A673 (cell line): Measurements from ENCODE around the gene RNF223. TPM values are rescaled to one million over a fixed set of nuclear protein-coding genes. Genes with fewer than 3 reads are reported as not detected.

Experiments
- BruUV-seq: library from RNA; stranded (reverse); fragments of 400-500 nt; replicated peaks from 2 replicates; lab custom pipeline; 2021; lab: Mats Ljungman, UMichigan
- CTCF ChIA-PET: fragments of 300-600 bp; sonication (Branson Sonifier 250); formaldehyde crosslinking; loops from one replicate; lab custom pipeline; 2022; ENCODE audit warnings: antibody characterized with exemption; lab: Charles Lee
- POLR2A ChIA-PET: fragments of 300-600 bp; sonication (Branson Sonifier 250); formaldehyde crosslinking; loops from one replicate; lab custom pipeline; 2022; ENCODE audit warnings: antibody characterized with exemption; ENCODE audit not compliant: low non-redundant PET; lab: Charles Lee
- DNase-seq: peaks from one replicate; pipeline ENCODE4 v3.0.0-alpha.2; 2015; ENCODE audit warnings: low spot score
- H3K27ac ChIP-seq: fragments of 200-600 bp; sonication (generic); 2 replicates; pipeline ENCODE4 v1.5.1; 2016; ENCODE audit warnings: mixed run types, low read depth, mild to moderate bottlenecking, mixed read lengths, antibody characterized with exemption, low read length; ENCODE audit not compliant: poor library complexity, severe bottlenecking
- H3K27me3 ChIP-seq: fragments of 200-600 bp; sonication (generic); replicated peaks from 2 replicates; pipeline ENCODE4 v1.6.1; 2017; ENCODE audit warnings: mixed run types, low read depth, mild to moderate bottlenecking, mixed read lengths, antibody characterized with exemption, low read length; ENCODE audit not compliant: insufficient read depth, poor library complexity
- H3K36me3 ChIP-seq: fragments of 200-600 bp; sonication (generic); 2 replicates; pipeline ENCODE4 v1.6.1; 2016; ENCODE audit warnings: mixed run types, mild to moderate bottlenecking, mixed read lengths, antibody characterized with exemption, low read length; ENCODE audit not compliant: insufficient read depth, poor library complexity, severe bottlenecking
- H3K4me1 ChIP-seq: fragments of 200-600 bp; sonication (generic); 2 replicates; pipeline ENCODE4 v1.6.1; 2017; ENCODE audit warnings: mixed run types, mild to moderate bottlenecking, mixed read lengths, antibody characterized with exemption, low read length; ENCODE audit not compliant: insufficient read depth, poor library complexity, severe bottlenecking
- H3K4me3 ChIP-seq: fragments of 200-600 bp; sonication (generic); 2 replicates; pipeline ENCODE4 v1.5.1; 2016; ENCODE audit warnings: low read depth, mixed run types, mild to moderate bottlenecking, mixed read lengths, low read length; ENCODE audit not compliant: poor library complexity, severe bottlenecking
- H3K9me3 ChIP-seq: fragments of 200-600 bp; sonication (generic); 2 replicates; pipeline ENCODE4 v1.6.1; 2016; ENCODE audit warnings: mixed run types, low read depth, mild to moderate bottlenecking, mixed read lengths, antibody characterized with exemption, low read length; ENCODE audit not compliant: poor library complexity, severe bottlenecking
- EZH2 ChIP-seq: fragments of 200-600 bp; sonication (generic); IDR thresholded peaks from 2 replicates; pipeline ENCODE4 v1.6.1; 2017; ENCODE audit warnings: borderline replicate concordance, low read depth, mild to moderate bottlenecking, mixed read lengths, antibody characterized with exemption, low read length; ENCODE audit not compliant: poor library complexity, severe bottlenecking
- intact Hi-C: fragments of 100-400 bp; cut with micrococcal nuclease; formaldehyde crosslinking; loops from one replicate; pipeline ENCODE4 v1.10.0; 2022; ENCODE audit not compliant: unreplicated experiment
- total RNA-seq: library from RNA; stranded (reverse); gene quantifications from 2 replicates; pipeline ENCODE4 v1.2.3, GENCODE V29; 2021
- TF ChIP-seq, protein P1 (sequence below): fragments of 300-800, 200-600 bp; sonication (generic); conservative IDR thresholded peaks from 2 replicates; pipeline ENCODE4 v1.5.1; 2017; ENCODE audit warnings: low read depth, mild to moderate bottlenecking, antibody characterized with exemption, low read length, moderate library complexity, mixed read lengths

Gene RNF223
- total RNA-seq, 1 experiment from 2014 or later = not detected

DNA sequence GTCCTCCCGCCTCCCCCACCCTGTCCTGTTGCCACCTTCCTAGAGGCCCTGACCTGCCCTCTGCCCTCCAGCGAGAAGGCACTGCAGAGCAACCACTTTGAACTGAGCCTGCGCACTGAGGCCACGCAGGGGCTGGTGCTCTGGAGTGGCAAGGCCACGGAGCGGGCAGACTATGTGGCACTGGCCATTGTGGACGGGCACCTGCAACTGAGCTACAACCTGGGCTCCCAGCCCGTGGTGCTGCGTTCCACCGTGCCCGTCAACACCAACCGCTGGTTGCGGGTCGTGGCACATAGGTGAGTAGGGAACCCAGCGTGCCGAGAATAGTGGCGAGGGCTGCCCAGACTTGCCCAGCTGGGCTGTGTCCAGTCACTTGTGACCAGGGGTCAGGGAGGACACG, 20.4 kb downstream of the RNF223 start:
- no peaks in the 10 kb centered on the region for H3K9me3 ChIP-seq
- no peak overlapping the region for H3K27ac ChIP-seq
- POLR2A ChIA-PET = no interaction called here
- no peak overlapping the region for H3K4me3 ChIP-seq
- TF ChIP-seq, protein P1, sequence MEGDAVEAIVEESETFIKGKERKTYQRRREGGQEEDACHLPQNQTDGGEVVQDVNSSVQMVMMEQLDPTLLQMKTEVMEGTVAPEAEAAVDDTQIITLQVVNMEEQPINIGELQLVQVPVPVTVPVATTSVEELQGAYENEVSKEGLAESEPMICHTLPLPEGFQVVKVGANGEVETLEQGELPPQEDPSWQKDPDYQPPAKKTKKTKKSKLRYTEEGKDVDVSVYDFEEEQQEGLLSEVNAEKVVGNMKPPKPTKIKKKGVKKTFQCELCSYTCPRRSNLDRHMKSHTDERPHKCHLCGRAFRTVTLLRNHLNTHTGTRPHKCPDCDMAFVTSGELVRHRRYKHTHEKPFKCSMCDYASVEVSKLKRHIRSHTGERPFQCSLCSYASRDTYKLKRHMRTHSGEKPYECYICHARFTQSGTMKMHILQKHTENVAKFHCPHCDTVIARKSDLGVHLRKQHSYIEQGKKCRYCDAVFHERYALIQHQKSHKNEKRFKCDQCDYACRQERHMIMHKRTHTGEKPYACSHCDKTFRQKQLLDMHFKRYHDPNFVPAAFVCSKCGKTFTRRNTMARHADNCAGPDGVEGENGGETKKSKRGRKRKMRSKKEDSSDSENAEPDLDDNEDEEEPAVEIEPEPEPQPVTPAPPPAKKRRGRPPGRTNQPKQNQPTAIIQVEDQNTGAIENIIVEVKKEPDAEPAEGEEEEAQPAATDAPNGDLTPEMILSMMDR = no peak
- TF ChIP-seq EZH2 = no peak
- H3K36me3 ChIP-seq = peaks cover 16% of the 10 kb centered on the region
- no peaks in the 10 kb centered on the region for H3K27me3 ChIP-seq
- DNase-seq = no peak
- intact Hi-C loops = no loop called here
- CTCF ChIA-PET = no interaction called here
- no TSS peak for BruUV-seq
- H3K4me1 ChIP-seq = peaks cover 2% of the 10 kb centered on the region

DNA sequence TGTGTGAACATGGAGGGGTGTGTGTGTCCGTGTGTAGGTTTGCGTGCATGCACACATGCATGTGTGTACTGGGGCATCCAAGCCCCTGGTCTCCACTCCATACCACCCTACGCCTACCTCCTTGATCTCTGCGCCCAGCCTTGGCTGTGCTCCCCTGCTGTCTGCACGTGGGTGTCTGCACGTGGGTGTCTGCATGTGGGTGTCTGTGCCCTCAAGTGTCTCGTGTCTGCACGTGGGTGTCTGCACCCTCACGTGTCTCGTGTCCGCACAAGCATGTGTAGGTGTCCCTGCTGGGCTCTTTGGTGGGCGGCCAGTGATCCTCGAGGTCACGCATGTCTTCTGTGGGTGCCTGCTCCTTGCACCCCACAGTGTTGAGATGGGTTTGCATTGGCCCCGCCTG, 21.1 kb downstream of the RNF223 start:
- Histone ChIP-seq H3K36me3 (peaks cover 16% of the 10 kb centered on the region), H3K4me1 (no peaks in the 10 kb centered on the region), H3K9me3 (no peaks in the 10 kb centered on the region), H3K27me3 (no peaks in the 10 kb centered on the region), H3K27ac (no peak overlapping the region), H3K4me3 (no peak overlapping the region)
- TF ChIP-seq, protein P1 = no peak
- POLR2A ChIA-PET = no interaction called here
- intact Hi-C loops = no loop called here
- no TSS peak for BruUV-seq
- DNase-seq = no peak
- CTCF ChIA-PET = no interaction called here

DNA sequence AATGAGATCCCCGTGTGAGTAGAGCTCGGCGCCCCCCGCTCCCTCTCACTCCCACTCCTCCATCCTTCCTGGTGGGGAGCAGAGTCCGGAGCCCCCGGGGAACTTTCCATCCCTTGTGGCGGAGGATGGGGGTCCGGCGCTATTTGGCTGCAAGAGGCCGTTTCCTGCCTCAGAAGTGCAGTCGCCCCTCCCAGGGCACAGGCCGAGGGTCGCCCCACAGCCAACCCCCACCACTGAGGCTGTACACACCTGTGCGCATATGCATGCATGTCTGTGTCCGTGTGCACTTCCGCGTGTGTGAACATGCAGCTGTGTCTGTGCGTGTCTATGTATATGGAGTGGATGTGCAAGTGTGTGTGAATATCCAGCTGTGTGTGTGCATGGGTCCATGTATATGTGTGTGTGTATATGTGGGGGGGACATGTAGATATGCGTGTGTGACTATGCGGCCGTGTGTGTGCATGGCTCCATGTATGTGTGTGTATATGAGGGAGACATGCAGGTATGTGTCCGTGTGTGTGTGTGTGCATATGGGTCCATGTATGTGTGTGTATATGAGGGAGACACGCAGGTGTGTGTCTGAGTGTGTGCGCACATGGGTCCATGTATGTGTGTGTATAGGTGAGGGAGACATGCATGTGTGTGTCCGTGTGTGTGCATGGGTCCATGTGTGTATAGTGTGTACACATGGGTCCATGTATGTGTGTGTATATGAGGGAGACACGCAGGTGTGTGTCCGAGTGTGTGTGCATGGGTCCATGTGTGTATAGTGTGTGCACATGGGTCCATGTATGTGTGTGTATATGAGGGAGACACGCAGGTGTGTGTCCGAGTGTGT, 21.9 kb downstream of the RNF223 start:
- no peak for TF ChIP-seq EZH2
- TF ChIP-seq, protein P1 = no peak
- intact Hi-C loops = no loop called here
- Histone ChIP-seq H3K4me3 (no peak overlapping the region), H3K9me3 (no peaks in the 10 kb centered on the region), H3K36me3 (peaks cover 20% of the 10 kb centered on the region), H3K4me1 (no peaks in the 10 kb centered on the region), H3K27me3 (no peaks in the 10 kb centered on the region), H3K27ac (no peak overlapping the region)
- ChIA-PET POLR2A (interaction anchor here (0.7 kb wide), 1 partner anchor 108 kb away, joined by 3 read pairs; no protein-coding TSS in a partner anchor), CTCF (no interaction called here)
- no peak for DNase-seq
- BruUV-seq = no TSS peak
